Right lobe of liver (tissue), 6 donors: ENCODE measurements around the gene SLC25A26. TPM values are rescaled to one million over a fixed set of nuclear protein-coding genes. Genes with fewer than 3 reads are reported as not detected.

Experiments
- ATAC-seq, 4 donors: fragments of 200-7000 bp; cut with Tn5 transposase; one replicate each; pipeline ENCODE4 v1.9.1; 2020; ENCODE audit warnings: mild to moderate bottlenecking in 4 of 4, moderate library complexity in 4 of 4
- DNase-seq, 3 donors: peaks; one replicate each; pipeline ENCODE4 v3.0.0-alpha.2; 2020
- H3K27ac ChIP-seq, 3 donors: fragments of 200-600 bp; one replicate each; pipeline ENCODE4 v1.8.0; 2022
- H3K27me3 ChIP-seq, 2 donors: fragments of 200-600 bp; one replicate each; pipeline ENCODE4 v1.8.0; 2022
- H3K36me3 ChIP-seq, 4 donors: fragments of 200-600 bp; sonication (generic) in 1 of 4; one replicate each; pipeline versions ENCODE4 v1.5.1 to v1.8.0; 2017 to 2022; ENCODE audit warnings: control low read depth in 1 of 4
- H3K4me1 ChIP-seq, 4 donors: fragments of 200-600 bp; sonication (generic) in 1 of 4; one replicate each; pipeline versions ENCODE4 v1.5.1 to v1.8.0; 2017 to 2022; ENCODE audit warnings: control low read depth in 1 of 4
- H3K4me3 ChIP-seq, 3 donors: fragments of 200-600 bp; one replicate each; pipeline ENCODE4 v1.8.0; 2022
- H3K9me3 ChIP-seq, 4 donors: fragments of 200-600 bp; sonication (generic) in 1 of 4; one replicate each; pipeline versions ENCODE4 v1.5.1 to v1.8.0; 2017 to 2022; ENCODE audit warnings: control low read depth in 1 of 4
- POLR2A ChIP-seq: fragments of 450-650 bp; IDR thresholded peaks from one replicate; pipeline ENCODE4 v1.6.1; 2017; ENCODE audit warnings: antibody characterized with exemption, mild to moderate bottlenecking
- WGBS: methylation state at CpG from one replicate; pipeline ENCODE4 v1.1.6; 2018; ENCODE audit warnings: low coverage, low lambda C conversion rate; ENCODE audit not compliant: insufficient coverage; ENCODE audit errors: missing lambda C conversion rate; 5-methylcytosine and 5-hydroxymethylcytosine counted together
- intact Hi-C, 2 donors: fragments of 100-400 bp; cut with DNase I; formaldehyde crosslinking; loops; one replicate each; pipeline versions ENCODE4 v1.11.2 to v1.14.1; 2022
- total RNA-seq, 6 experiments: library from RNA; depleted of rRNA in 2 of 6; stranded (reverse); fragments of >200 nt in 2 of 6; fragmentation: NEBNext Ultra II Directional in 3 of 6; extraction: Animal tissue kit (Norgen Biotek cat#: 25700) in 3 of 6; gene quantifications; one replicate each; pipeline versions ENCODE4 v1.1.0 to v1.2.4, GENCODE V29; 2016 to 2023
- TF ChIP-seq, protein P1 (sequence below), 4 donors: fragments of 200-600 bp in 3 of 4; fragments of 450-650 bp in 1 of 4; IDR thresholded peaks; one replicate each; pipeline versions ENCODE4 v1.5.1 to v1.8.0; 2016 to 2022; ENCODE audit warnings: antibody characterized with exemption in 4 of 4, mild to moderate bottlenecking in 2 of 4
- donor health status: DM: no; HTN: yes; CAD: no.
- donor health status: DM: no; HTN: no; CAD: no.
- donor health status: DM: no; HTN: no; CAD: no.
- donor health status: DM: no; HTN: yes; CAD: no.
- donor health status: DM: no; HTN: yes; CAD: no.

SLC25A26 gene
- total RNA-seq, 6 experiments from 2014 or later: 11.2 to 17.4 (median 12.8) TPM

DNA sequence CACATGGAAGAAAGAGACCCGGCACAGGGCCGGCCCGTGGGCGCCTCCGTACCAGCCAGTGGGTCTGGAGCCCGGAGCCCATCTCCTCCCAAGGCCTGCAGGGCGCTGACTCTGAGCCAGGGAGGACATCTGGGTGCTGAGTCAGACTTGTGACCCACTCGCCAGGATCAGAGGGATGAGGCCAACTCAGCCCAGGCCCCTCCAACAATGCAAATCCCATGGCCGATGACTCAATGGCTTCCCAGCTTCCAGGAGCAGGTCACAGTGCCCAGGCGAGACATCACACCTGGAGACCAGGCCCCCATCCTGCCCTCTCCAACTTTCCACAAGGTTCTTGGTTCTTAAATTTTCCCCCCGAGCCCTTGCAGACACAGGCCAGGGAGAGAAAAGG, 184.9 kb downstream of the SLC25A26 start:
- 65% methylated on average over 2 of the region's 11 CpGs for WGBS
- intact Hi-C loops: loop anchor here in 1 of 2 donors (5.0 kb wide), 1 partner anchor 412 kb away; no protein-coding TSS in a partner anchor
- ATAC-seq (no peak), DNase-seq (no peak)
- TF ChIP-seq, protein P1, sequence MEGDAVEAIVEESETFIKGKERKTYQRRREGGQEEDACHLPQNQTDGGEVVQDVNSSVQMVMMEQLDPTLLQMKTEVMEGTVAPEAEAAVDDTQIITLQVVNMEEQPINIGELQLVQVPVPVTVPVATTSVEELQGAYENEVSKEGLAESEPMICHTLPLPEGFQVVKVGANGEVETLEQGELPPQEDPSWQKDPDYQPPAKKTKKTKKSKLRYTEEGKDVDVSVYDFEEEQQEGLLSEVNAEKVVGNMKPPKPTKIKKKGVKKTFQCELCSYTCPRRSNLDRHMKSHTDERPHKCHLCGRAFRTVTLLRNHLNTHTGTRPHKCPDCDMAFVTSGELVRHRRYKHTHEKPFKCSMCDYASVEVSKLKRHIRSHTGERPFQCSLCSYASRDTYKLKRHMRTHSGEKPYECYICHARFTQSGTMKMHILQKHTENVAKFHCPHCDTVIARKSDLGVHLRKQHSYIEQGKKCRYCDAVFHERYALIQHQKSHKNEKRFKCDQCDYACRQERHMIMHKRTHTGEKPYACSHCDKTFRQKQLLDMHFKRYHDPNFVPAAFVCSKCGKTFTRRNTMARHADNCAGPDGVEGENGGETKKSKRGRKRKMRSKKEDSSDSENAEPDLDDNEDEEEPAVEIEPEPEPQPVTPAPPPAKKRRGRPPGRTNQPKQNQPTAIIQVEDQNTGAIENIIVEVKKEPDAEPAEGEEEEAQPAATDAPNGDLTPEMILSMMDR (IDR thresholded peaks at IDR 0.05): no peak
- TF ChIP-seq POLR2A: no peak
- H3K27me3 ChIP-seq: no peaks in the 10 kb centered on the region
- peak overlapping the region in 1 of 3 donors; percentile 36 for H3K27ac ChIP-seq
- H3K4me3 ChIP-seq: no peak overlapping the region
- H3K9me3 ChIP-seq: no peaks in the 10 kb centered on the region
- peaks cover 0 to 8% (median 0%) of the 10 kb centered on the region in 4 donors for H3K36me3 ChIP-seq
- peaks cover 2 to 39% (median 8%) of the 10 kb centered on the region in 4 donors for H3K4me1 ChIP-seq

DNA sequence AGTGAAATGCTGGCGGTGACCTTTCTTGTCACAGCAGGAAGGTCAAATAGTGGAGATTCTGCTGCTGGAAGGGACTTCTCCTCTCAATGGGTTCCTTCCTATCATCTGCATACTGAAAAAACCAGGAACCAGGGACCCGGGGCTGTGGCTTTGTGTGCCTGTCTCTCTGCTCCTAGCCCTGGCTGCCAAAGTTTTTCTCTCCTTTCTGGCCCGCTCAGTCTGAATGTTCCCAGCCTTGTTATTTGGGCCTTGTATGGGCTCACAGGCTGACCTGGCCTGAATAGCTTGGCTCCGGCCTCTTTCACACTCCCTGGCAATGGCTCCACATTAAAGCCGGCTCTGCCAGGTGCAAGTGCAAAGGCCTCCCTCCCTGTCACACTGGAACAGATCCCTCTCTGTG, 185.4 kb downstream of the SLC25A26 start:
- DNase-seq (peak in 2 of 3 donors; percentile 80 to 86), ATAC-seq (peak; percentile 23 to 82 (median 66))
- TF ChIP-seq POLR2A: no peak
- TF ChIP-seq, protein P1 (IDR thresholded peaks at IDR 0.05): no peak
- peaks cover 0 to 9% (median 0%) of the 10 kb centered on the region in 4 donors for H3K36me3 ChIP-seq
- 27% methylated on average over 5 of the region's 5 CpGs for WGBS
- intact Hi-C loops: loop anchor here in 1 of 2 donors (5.0 kb wide), 1 partner anchor 411 kb away; no protein-coding TSS in a partner anchor
- no peaks in the 10 kb centered on the region for H3K9me3 ChIP-seq
- H3K4me3 ChIP-seq: no peak overlapping the region
- H3K4me1 ChIP-seq: peaks cover 2 to 39% (median 8%) of the 10 kb centered on the region in 4 donors
- H3K27ac ChIP-seq: peak overlapping the region in 1 of 3 donors; percentile 36
- H3K27me3 ChIP-seq: no peaks in the 10 kb centered on the region

DNA sequence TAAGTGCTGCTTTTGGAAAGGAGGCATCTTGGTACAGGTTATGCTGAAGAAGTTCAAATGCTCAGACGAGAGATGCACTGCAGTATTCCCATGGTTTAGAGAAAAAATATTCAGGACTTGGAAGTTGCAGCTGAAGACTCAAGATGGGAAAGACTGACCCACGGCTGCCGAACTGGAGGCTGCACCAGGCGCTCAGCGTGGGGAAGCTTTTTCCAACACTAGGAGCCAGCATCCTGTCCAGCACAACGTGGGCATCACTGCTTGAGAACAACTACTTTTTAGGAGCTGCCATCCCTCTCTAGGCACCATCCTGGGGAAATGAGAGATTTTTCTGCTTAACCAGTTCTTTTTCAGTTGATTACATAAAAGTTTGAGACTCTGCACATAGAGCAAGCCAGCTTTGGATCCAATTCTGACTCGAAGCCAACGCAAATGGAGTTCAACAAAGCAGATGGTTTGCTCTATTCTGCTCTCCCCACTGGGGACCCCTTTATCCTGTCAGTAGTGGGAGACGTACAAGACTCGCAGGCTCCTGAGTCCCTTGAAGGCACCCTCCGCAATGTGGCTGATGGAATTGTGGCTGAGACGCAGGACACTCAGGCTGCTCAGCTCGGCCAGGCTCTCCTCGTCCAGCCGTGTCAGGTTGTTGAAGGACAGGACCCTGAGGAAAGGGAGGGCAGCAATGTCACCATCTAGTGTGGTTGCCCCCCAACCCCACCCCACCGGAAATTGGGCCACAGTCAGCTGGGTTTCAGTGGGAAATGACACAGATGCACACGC, 186.2 kb downstream of the SLC25A26 start:
- Histone ChIP-seq H3K27ac (no peak overlapping the region), H3K4me1 (peaks cover 2 to 39% (median 8%) of the 10 kb centered on the region in 4 donors), H3K36me3 (peaks cover 0 to 12% (median 0%) of the 10 kb centered on the region in 4 donors), H3K4me3 (no peak overlapping the region), H3K27me3 (no peaks in the 10 kb centered on the region), H3K9me3 (no peaks in the 10 kb centered on the region)
- no peak for ATAC-seq
- no peak for DNase-seq
- no peak for TF ChIP-seq POLR2A
- TF ChIP-seq, protein P1 (IDR thresholded peaks at IDR 0.05): no peak
- 67% methylated on average over 7 of the region's 17 CpGs for WGBS
- intact Hi-C loops: loop anchor here in 1 of 2 donors (5.0 kb wide), 1 partner anchor 410 kb away; no protein-coding TSS in a partner anchor

DNA sequence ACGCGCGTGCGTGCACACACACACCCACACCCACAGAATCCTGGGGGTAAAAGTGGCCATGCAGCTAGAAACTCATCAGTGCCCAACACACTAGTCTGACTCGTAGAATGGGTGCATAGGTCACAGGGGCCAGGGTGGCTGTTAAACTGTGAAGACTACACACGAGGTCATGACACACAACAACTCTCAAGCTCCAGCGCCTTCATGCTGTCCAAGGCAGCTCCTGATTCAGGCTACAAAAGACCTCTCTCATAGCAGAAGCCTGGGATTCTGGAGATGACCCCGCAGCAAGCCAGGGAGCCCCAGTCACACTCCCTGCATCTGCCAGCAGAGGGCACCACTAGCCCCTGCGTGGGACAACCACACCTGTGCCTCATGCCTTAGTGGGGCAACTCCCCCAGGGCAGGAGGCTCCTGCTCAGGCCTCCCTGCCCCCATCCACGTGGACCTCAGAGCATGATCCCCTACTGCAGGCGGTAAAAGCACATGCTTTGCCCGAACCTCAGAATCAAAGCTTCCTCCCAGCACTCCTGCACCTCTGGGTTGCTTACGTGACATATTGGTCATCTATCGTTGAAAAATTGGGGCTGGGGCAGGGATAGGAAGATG, 186.9 kb downstream of the SLC25A26 start:
- intact Hi-C loops: loop anchor here in 1 of 2 donors (5.0 kb wide), 1 partner anchor 410 kb away; no protein-coding TSS in a partner anchor
- no peaks in the 10 kb centered on the region for H3K27me3 ChIP-seq
- ATAC-seq (peak; percentile 77 to 90 (median 84)), DNase-seq (peak; percentile 69 to 78 (median 78))
- 25% methylated on average over 8 of the region's 14 CpGs for WGBS
- H3K36me3 ChIP-seq: peaks cover 0 to 16% (median 3%) of the 10 kb centered on the region in 4 donors
- no peak overlapping the region for H3K4me3 ChIP-seq
- H3K9me3 ChIP-seq: no peaks in the 10 kb centered on the region
- H3K4me1 ChIP-seq: peaks cover 2 to 39% (median 8%) of the 10 kb centered on the region in 4 donors
- TF ChIP-seq, protein P1 (IDR thresholded peaks at IDR 0.05): peak; percentile 87 to 96 (median 91)
- no peak for TF ChIP-seq POLR2A
- no peak overlapping the region for H3K27ac ChIP-seq
